Measurements from ENCODE around the gene LTBP1.

DNA sequence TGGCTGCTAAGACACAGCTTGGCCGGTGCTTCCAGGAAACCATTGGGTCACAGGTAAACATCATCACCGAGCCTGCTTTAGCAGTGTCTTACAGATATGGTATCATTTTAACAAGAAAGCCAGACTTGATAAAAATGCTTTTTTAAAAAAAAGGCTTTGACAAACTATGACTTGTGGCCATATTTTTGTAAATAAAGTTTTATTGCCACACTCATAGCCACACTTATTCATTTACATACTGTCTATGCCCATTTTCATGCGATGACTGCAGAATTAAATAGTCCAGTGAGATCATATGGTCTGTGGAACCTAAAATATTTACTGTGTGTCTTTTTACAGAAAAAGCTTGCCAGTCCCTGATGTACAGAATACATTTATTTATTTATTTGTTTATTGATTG, 242.0 kb downstream of the LTBP1 start:
- TF ChIP-seq, protein P1, sequence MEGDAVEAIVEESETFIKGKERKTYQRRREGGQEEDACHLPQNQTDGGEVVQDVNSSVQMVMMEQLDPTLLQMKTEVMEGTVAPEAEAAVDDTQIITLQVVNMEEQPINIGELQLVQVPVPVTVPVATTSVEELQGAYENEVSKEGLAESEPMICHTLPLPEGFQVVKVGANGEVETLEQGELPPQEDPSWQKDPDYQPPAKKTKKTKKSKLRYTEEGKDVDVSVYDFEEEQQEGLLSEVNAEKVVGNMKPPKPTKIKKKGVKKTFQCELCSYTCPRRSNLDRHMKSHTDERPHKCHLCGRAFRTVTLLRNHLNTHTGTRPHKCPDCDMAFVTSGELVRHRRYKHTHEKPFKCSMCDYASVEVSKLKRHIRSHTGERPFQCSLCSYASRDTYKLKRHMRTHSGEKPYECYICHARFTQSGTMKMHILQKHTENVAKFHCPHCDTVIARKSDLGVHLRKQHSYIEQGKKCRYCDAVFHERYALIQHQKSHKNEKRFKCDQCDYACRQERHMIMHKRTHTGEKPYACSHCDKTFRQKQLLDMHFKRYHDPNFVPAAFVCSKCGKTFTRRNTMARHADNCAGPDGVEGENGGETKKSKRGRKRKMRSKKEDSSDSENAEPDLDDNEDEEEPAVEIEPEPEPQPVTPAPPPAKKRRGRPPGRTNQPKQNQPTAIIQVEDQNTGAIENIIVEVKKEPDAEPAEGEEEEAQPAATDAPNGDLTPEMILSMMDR (IDR thresholded peaks at IDR 0.05) = no peak
- TF ChIP-seq POLR2A (IDR thresholded peaks at IDR 0.05) = no peak
